Activated CD8-positive, alpha-beta memory T cell treated with anti-CD3 and anti-CD28 coated beads for 36 hours (primary cell): ENCODE measurements around the gene ZCCHC10. TPM values are rescaled to one million over a fixed set of nuclear protein-coding genes. Genes with fewer than 3 reads are reported as not detected.

Experiments
- CTCF ChIA-PET: fragments of 350-600 bp; sonication (Branson Sonifier 250); formaldehyde crosslinking; loops from one replicate; lab custom pipeline; 2021; ENCODE audit warnings: antibody characterized with exemption; lab: Charles Lee
- POLR2A ChIA-PET: fragments of 350-600 bp; sonication (Branson Sonifier 250); formaldehyde crosslinking; loops from one replicate; lab custom pipeline; 2021; ENCODE audit warnings: antibody characterized with exemption; lab: Charles Lee
- total RNA-seq, 2 experiments: library from RNA; stranded (reverse); gene quantifications; one replicate each; pipeline ENCODE4 v1.2.3, GENCODE V29; 2021

ZCCHC10 gene
- 10 to 100 TPM; 29.9 to 30.6 TPM for total RNA-seq

GRCh38 chr5:133025804-133026663 is at the start of gene ZCCHC10:
TSS of gene ZCCHC10 (minus strand) at chr5:133026549. CDS start at chr5:133026537, 12 bp downstream.
- POLR2A ChIA-PET: interaction anchor here (0.6 to 1.5 kb wide), 3 partner anchors 25 to 44 kb away, joined by 3 to 6 read pairs (median 3); partner anchors contain the start of gene HSPA4

GRCh38 chr5:133075572-133076536 is 49.5 kb upstream of the ZCCHC10 start:
- ChIA-PET POLR2A (no interaction called here), CTCF (no interaction called here)

More at GRCh38 chr5:133025804-133026663, at the start of gene ZCCHC10:
- CTCF ChIA-PET: interaction anchor here (1.4 kb wide), 1 partner anchor 25 kb away, joined by 3 read pairs; the partner anchor contains the start of gene HSPA4

GRCh38 chr5:133072021-133072420 is 45.7 kb upstream of the ZCCHC10 start:
- POLR2A ChIA-PET: no interaction called here
- CTCF ChIA-PET: interaction anchor here (0.7 kb wide), 1 partner anchor 173 kb away, joined by 3 read pairs; no protein-coding TSS in a partner anchor

- ChIA-PET CTCF (no interaction called here), POLR2A (no interaction called here)
These were observed 39.7 kb upstream of the ZCCHC10 start for GRCh38 chr5:133066045-133066444.

- ChIA-PET POLR2A (no interaction called here), CTCF (no interaction called here)
These were observed 39.1 kb upstream of the ZCCHC10 start for GRCh38 chr5:133065471-133065870.

- ChIA-PET POLR2A (no interaction called here), CTCF (no interaction called here)
These were observed 37.6 kb upstream of the ZCCHC10 start for GRCh38 chr5:133063965-133064364.

- POLR2A ChIA-PET: no interaction called here
- CTCF ChIA-PET: no interaction called here
These were observed 35.9 kb upstream of the ZCCHC10 start for GRCh38 chr5:133062276-133062675.

GRCh38 chr5:133059621-133060020 is 33.3 kb upstream of the ZCCHC10 start:
- CTCF ChIA-PET: no interaction called here
- POLR2A ChIA-PET: no interaction called here

GRCh38 chr5:133056891-133057290 is 30.5 kb upstream of the ZCCHC10 start:
- ChIA-PET CTCF (no interaction called here), POLR2A (interaction anchor here (0.6 kb wide), 1 partner anchor 943 kb away, joined by 3 read pairs; no protein-coding TSS in a partner anchor)

GRCh38 chr5:133054697-133055471 is 28.5 kb upstream of the ZCCHC10 start:
- ChIA-PET CTCF (interaction anchor here (0.6 to 0.9 kb wide), 4 partner anchors 16 to 925 kb away, joined by 3 to 5 read pairs (median 3); no protein-coding TSS in a partner anchor), POLR2A (interaction anchor here (0.6 kb wide), 2 partner anchors 30 to 255 kb away, joined by 3 to 4 read pairs; no protein-coding TSS in a partner anchor)

- CTCF ChIA-PET: no interaction called here
- POLR2A ChIA-PET: no interaction called here
These were observed 27.1 kb upstream of the ZCCHC10 start for GRCh38 chr5:133053448-133053847.

- POLR2A ChIA-PET: interaction anchor here (0.5 to 2.6 kb wide), 8 partner anchors 9 to 186 kb away, joined by 3 to 19 read pairs (median 5); partner anchors contain the start of genes AFF4, GDF9 and UQCRQ
These were observed 26.2 kb upstream of the ZCCHC10 start for GRCh38 chr5:133052317-133053175.

GRCh38 chr5:133051542-133052316 is 25.4 kb upstream of the ZCCHC10 start, which contains the start of gene HSPA4:
TSS of gene HSPA4 (plus strand) at chr5:133052013. CDS start at chr5:133052251, 238 bp downstream.
- POLR2A ChIA-PET: interaction anchor here (0.5 to 2.6 kb wide), 6 partner anchors 18 to 758 kb away, joined by 3 to 19 read pairs (median 6); partner anchors contain the start of genes AFF4 and SLC22A4
- CTCF ChIA-PET: interaction anchor here (0.9 kb wide), 1 partner anchor 26 kb away, joined by 3 read pairs; no protein-coding TSS in a partner anchor

More at GRCh38 chr5:133052317-133053175, 26.2 kb upstream of the ZCCHC10 start:
- CTCF ChIA-PET: no interaction called here

GRCh38 chr5:133051061-133051541 is 24.8 kb upstream of the ZCCHC10 start:
- ChIA-PET POLR2A (interaction anchor here (0.6 to 2.6 kb wide), 6 partner anchors 18 to 1100 kb away, joined by 3 to 19 read pairs (median 6); partner anchors contain the start of genes AFF4 and SLC22A4), CTCF (interaction anchor here (0.9 kb wide), 1 partner anchor 26 kb away, joined by 3 read pairs; no protein-coding TSS in a partner anchor)

- POLR2A ChIA-PET: interaction anchor here (0.7 to 2.6 kb wide), 3 partner anchors 26 to 1100 kb away, joined by 3 to 19 read pairs (median 6); partner anchors contain the start of gene AFF4
- CTCF ChIA-PET: no interaction called here
These were observed 24.2 kb upstream of the ZCCHC10 start for GRCh38 chr5:133050521-133050920.

- ChIA-PET CTCF (no interaction called here), POLR2A (no interaction called here)
These were observed 23.3 kb upstream of the ZCCHC10 start for GRCh38 chr5:133049726-133050048.
